ENCODE data around the gene TBC1D22A. TPM values are rescaled to one million over a fixed set of nuclear protein-coding genes. Genes with fewer than 3 reads are reported as not detected.

Gene TBC1D22A
- total RNA-seq, 1 donor from 2014 or later: 34.1 TPM

DNA sequence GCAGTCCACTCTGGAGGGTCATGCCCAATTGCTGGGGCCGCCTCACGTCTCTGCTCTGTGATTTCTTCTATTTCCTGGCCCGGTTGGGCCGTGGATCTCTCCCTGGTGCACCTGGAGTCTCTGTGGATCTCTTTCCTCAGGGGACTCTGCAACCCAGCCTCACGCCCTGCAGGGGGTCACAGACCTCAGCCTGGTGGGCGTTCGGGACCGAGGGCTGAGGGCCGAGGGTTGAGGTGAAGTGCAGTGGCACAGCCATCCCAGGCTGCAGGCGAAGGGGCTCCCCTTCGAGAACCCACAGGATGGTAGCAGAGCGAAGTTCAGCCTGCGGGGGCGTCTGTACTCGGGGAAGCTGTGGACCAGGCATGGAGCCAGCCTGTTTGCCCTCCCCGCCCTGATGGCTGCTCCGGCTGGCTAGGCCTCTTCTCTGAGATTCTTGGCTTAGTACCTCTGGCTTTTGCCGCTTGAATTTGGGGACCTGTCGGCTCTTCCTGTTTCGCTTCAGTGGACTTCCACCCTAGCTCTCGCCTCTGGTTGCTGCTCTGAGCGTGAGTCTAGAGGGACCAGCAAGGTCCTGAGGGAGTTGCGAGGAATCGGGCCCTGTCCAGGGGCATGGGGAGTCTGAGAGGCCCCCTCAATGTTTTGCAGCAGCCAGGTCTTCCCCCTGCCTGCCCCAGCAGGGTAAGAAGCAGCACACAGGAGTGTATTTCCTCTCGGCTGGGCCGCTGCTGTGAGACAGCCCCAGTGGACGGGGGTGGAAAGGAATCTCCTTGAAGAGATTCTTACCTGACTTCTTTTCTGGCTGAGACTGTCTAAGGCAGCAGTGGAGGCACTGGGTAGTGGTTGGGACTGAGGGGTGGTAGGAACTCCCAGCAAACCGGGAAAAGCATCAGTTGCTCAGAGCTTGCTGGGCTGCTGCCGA lies 140.8 kb downstream of the TBC1D22A start:
- H3K27ac ChIP-seq: no peak overlapping the region
- H3K4me3 ChIP-seq: no peak overlapping the region
- TF ChIP-seq, protein P1, sequence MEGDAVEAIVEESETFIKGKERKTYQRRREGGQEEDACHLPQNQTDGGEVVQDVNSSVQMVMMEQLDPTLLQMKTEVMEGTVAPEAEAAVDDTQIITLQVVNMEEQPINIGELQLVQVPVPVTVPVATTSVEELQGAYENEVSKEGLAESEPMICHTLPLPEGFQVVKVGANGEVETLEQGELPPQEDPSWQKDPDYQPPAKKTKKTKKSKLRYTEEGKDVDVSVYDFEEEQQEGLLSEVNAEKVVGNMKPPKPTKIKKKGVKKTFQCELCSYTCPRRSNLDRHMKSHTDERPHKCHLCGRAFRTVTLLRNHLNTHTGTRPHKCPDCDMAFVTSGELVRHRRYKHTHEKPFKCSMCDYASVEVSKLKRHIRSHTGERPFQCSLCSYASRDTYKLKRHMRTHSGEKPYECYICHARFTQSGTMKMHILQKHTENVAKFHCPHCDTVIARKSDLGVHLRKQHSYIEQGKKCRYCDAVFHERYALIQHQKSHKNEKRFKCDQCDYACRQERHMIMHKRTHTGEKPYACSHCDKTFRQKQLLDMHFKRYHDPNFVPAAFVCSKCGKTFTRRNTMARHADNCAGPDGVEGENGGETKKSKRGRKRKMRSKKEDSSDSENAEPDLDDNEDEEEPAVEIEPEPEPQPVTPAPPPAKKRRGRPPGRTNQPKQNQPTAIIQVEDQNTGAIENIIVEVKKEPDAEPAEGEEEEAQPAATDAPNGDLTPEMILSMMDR (IDR thresholded peaks at IDR 0.05): no peak
- intact Hi-C loops (cut with DNase I): no loop called here
- DNase-seq: no peak
- ATAC-seq: no peak
- H3K9me3 ChIP-seq: no peaks in the 10 kb centered on the region
- H3K4me1 ChIP-seq: no peaks in the 10 kb centered on the region
- no peaks in the 10 kb centered on the region for H3K27me3 ChIP-seq (ENCODE audit: low read depth)
- H3K36me3 ChIP-seq: peaks cover 25% of the 10 kb centered on the region

DNA sequence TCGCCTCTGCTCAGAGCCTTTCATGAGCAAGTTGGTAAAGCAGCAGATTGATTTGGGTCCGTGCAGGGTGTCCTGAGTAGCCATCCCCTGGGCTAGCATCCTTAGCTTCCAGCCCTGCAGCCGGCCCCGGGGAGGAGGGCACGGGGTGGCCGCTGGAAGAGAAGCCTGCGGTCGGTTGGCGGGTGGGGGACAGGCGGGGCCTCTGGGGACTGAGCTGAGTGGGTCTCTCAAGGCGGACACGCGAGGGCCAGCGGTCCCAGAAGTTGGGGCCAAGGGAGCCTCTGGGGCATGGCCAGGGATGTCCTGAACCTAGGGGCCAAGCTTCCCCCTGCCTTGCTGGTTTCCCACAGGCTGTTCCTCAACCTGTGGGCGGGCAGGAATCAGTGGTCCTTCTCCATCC lies 143.0 kb downstream of the TBC1D22A start:
- intact Hi-C loops (cut with DNase I): no loop called here
- Histone ChIP-seq H3K36me3 (peaks cover 31% of the 10 kb centered on the region), H3K27ac (no peak overlapping the region), H3K9me3 (no peaks in the 10 kb centered on the region), H3K4me3 (no peak overlapping the region), H3K4me1 (no peaks in the 10 kb centered on the region), H3K27me3 (ENCODE audit: low read depth) (no peaks in the 10 kb centered on the region)
- ATAC-seq: peak in 1 of 2 donors; percentile 6
- TF ChIP-seq, protein P1 (IDR thresholded peaks at IDR 0.05): no peak
- no peak for DNase-seq

DNA sequence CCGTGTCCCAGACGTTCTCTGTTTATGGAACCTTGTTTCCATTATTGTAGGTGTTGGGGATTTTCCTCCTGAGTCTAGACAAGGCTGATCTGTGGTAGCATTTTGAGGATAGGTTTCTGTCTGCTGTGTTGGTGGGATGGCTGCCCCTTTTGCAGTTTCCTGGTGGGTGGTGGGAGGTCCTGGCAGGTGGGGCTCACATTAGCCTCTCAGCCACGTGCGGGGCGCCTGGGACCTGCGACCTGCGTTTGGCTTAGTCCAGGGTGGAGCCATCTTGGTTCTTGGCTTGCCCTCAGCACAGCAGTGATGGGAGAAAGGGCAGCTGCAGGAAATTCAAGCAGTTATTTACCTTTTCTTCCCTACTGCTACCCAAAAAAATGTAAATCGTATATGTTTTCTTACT lies 143.4 kb downstream of the TBC1D22A start:
- intact Hi-C loops (cut with DNase I): no loop called here
- TF ChIP-seq, protein P1 (IDR thresholded peaks at IDR 0.05): no peak
- Histone ChIP-seq H3K9me3 (no peaks in the 10 kb centered on the region), H3K4me1 (no peaks in the 10 kb centered on the region), H3K27me3 (ENCODE audit: low read depth) (no peaks in the 10 kb centered on the region), H3K36me3 (peaks cover 31% of the 10 kb centered on the region), H3K27ac (no peak overlapping the region), H3K4me3 (no peak overlapping the region)
- ATAC-seq (no peak), DNase-seq (no peak)

DNA sequence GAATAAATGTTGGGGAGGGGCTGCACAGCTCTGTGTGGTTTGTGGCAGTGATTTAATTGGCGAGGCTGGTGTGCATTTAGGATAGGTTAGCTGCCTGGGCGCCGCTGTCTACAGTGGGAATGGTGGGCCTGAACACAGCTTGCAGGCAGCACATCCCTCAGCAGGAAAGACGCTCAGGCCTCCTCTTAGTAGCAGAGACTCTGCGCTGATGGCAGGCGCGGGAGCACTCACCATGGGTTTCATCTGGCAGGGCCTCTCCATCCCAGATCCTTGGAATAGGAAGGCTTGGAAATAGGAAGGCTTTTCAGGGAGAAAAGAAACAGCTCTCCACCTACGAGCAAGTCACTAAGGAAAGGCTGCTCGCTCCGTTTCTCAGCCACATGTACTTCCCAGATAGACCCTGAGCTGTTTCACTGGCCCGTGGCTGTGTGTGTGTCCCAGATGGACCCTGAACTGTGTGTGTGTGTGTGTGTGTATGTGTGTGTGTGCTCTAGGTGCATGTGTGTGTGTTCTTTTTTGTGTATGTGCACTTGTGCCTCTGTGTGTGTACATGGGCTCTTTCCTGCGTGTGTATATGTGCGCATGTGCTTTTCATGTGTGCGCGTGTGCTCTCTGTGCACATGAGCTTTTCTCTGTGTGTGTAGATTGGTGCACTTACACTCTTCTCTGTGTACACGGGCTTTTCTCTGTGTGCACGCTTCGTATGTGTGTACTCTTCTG lies 144.0 kb downstream of the TBC1D22A start:
- Histone ChIP-seq H3K4me3 (no peak overlapping the region), H3K27ac (no peak overlapping the region), H3K9me3 (no peaks in the 10 kb centered on the region), H3K4me1 (no peaks in the 10 kb centered on the region), H3K36me3 (peaks cover 31% of the 10 kb centered on the region), H3K27me3 (ENCODE audit: low read depth) (no peaks in the 10 kb centered on the region)
- TF ChIP-seq, protein P1 (IDR thresholded peaks at IDR 0.05): no peak
- no peak for ATAC-seq
- intact Hi-C loops (cut with DNase I): no loop called here
- no peak for DNase-seq

DNA sequence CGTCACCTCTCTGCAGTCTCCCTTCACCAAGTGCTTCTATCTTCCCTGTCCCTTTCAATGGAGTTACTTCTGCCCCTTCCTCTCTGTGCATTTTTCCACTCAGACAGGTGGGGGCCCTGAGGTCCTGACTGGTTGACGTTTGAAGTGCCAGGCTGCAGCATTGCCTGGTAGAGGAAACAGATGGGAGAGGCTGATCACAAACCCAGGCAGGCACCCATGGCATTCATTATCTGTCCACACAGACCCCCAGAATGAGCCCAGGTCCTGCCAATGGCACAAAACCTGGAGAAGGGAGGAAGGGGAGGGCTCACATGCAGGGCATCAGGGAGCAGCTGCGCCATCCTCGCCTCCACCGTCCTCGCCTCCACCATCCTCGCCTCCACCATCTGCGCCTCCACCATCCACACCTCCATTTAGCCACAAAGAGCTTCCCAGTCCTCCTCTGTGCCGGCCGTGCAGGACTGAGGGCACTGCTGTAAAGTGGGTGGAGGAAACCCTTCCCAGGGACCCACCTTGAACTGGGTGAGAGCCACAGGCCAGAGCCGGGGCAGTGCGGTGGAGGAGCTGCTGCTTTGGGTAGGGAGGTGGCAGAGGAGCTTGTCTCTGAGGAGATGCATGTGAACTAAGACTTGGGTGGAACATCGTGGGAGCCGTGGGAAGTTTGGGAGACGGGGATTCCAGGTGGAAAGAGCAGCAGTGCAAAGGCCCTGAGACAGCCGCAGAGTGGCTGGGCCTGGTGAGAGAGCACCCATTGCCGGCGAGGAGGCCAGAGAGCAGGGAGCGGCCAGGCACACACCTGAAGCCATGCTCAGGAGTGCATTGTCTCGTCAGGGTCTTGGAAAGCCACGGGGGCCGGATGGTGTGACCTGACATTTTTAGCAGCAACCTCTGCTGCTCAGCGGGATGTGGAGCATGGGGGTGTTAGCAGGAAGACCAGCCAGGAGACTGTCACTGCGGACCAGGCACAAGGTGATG lies 145.1 kb downstream of the TBC1D22A start:
- H3K4me1 ChIP-seq: no peaks in the 10 kb centered on the region
- peaks cover 34% of the 10 kb centered on the region for H3K36me3 ChIP-seq
- TF ChIP-seq, protein P1 (IDR thresholded peaks at IDR 0.05): no peak
- no peak for ATAC-seq
- H3K27me3 ChIP-seq (ENCODE audit: low read depth): no peaks in the 10 kb centered on the region
- no peak overlapping the region for H3K4me3 ChIP-seq
- H3K27ac ChIP-seq: no peak overlapping the region
- no peak for DNase-seq
- intact Hi-C loops (cut with DNase I): no loop called here
- no peaks in the 10 kb centered on the region for H3K9me3 ChIP-seq

All from lower lobe of right lung (tissue), 2 donors.